ENCODE data around the gene PCNA.
A peak's percentile ranks its signal among the peaks of the same experiment; 100 is the strongest.

The PCNA gene

DNA sequence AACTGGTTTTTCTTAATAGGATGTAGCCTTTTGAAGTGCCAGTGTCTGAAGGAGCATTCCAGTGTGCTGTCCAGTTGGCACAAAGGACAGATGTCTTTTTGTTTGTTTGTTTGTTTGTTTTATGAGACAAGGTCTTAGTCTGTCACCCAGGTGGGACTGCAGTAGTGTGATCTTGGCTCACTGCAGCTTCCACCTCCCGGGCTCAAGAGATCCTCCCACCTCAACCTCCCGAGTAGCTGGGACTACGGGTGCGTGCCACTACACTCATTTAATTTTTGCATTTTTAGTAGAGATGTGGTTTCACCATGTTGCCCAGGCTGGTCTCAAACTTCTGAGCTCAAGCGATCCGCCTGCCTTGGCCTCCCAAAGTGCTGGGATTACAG, 34.8 kb upstream of the PCNA start:
- no peak for TF ChIP-seq Cebpa-rat (IDR thresholded peaks at IDR 0.05)
- no peak overlapping the region for H3K9ac ChIP-seq
- H3K9me3 ChIP-seq = peaks cover 11% of the 10 kb centered on the region
- peaks cover 45% of the 10 kb centered on the region; the same call in 1 of the 2 replicates for H4K20me1 ChIP-seq
- no peaks in the 10 kb centered on the region for H3K27me3 ChIP-seq
- no peak overlapping the region for H3K4me2 ChIP-seq
- no peak overlapping the region for H3K27ac ChIP-seq
- H3K4me1 ChIP-seq = peaks cover 24% of the 10 kb centered on the region
- no peak overlapping the region for H3K4me3 ChIP-seq
- H3K36me3 ChIP-seq = peaks cover 32% of the 10 kb centered on the region

DNA sequence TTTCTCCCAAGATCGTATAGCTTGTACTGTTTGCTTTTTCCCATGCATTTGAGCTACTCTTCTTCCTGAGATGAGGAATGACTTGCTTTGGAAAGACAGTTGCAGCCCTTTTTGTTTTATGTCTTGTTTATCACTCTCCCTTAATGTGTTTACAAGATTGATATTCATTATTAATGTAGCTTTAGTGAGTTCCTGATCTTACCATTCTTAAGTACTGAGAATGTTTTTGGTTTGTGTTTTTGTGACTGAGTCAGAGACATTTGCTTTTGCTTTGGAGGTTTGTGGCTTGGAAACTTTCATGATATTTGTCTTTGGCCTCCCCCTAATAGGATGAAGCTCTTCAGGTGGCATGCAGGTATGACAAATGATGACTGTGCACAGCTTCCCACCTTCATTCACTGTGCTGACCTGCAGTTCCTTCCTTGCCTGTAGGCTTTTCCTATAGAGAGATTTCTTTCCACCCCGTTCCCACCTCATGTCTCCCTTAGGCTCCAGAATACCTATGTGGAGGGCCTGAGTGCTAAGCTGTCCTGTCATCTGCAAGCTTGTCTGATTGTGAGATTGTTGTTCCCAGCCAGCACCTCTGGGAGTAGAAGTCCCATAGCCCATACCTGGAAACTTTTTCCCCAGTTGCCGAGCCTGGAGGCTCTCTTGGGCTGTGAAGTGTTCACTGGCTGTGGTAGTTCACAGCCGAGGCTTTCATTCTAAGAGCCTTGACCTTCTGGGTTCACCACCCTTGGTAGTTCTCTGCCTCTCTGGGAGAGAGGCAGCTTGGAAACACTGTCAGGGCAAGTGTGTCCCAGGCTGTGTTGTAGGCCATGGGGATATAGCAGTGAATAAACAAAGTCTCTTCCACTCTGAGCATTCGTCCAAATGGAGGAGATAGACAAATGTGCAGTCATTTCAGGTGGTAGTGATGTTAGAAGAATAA, 34.1 kb upstream of the PCNA start:
- Histone ChIP-seq H3K36me3 (peaks cover 33% of the 10 kb centered on the region), H3K9ac (no peak overlapping the region), H3K27me3 (no peaks in the 10 kb centered on the region), H3K4me3 (no peak overlapping the region), H3K9me3 (peaks cover 11% of the 10 kb centered on the region), H3K27ac (no peak overlapping the region), H4K20me1 (peaks cover 52% of the 10 kb centered on the region; the same call in 1 of the 2 replicates), H3K4me1 (peaks cover 24% of the 10 kb centered on the region), H3K4me2 (no peak overlapping the region)
- no peak for TF ChIP-seq Cebpa-rat (IDR thresholded peaks at IDR 0.05)

DNA sequence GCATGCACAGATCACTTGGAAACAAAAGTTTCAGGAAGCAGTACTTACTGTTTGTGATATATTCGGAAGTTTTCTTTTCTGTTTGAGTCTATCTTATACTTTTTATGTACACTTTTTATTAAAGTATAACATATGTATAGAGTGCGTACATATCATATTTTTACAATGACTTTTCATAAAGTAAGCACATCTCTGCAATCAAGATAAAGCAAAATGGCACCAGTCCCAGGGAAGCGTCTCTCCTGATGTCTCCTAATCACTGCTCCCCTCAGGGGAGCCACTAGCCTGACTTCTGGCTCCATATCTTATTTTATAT, 33.4 kb upstream of the PCNA start:
- Histone ChIP-seq H3K27ac (no peak overlapping the region), H3K4me2 (no peak overlapping the region), H3K4me1 (peaks cover 30% of the 10 kb centered on the region), H4K20me1 (peaks cover 59% of the 10 kb centered on the region; the same call in 1 of the 2 replicates), H3K27me3 (no peaks in the 10 kb centered on the region), H3K9me3 (peaks cover 11% of the 10 kb centered on the region), H3K4me3 (no peak overlapping the region), H3K9ac (no peak overlapping the region), H3K36me3 (peaks cover 33% of the 10 kb centered on the region)
- no peak for TF ChIP-seq Cebpa-rat (IDR thresholded peaks at IDR 0.05)

DNA sequence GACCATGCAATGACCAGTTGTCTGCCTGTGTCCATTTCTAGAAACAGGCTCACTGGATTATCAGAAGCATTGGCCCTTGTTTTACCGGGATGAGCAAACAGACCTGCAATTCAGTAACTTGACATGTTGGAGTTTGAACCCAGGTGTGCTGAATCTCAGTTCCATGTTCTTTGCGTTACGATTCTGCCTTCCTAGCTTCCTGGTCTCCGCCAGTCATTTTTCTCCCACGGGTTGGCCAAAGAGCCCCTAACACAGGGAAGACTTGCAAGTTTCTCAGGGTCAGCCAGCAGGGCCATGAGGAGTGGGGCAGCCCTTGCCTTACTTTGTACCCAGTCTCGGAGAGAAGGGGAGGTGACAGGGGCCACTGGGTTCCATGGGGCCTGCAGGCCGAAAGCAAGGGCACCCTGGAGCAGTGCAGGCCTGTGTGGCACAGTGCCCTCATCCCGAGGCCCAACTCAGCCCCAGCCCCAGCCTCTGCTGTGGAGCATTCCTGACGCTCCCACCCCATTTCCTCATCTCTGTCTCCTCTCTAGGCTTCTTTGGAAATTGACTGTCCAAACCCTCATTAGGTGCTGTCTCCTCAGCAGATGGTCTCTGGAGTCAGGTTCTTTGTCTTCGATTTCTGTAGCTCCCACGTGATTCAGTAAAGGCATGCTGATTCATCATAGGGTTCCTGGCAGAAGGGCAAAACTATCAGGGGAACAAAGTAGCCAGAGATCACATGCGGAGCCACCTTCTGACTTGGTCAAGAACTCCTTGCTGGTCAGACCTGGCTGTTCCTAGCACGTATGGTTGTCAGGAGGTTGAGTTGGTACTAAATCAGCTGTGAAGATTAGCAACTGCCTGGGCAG, 30.7 kb upstream of the PCNA start:
- no peak overlapping the region for H3K4me2 ChIP-seq
- H3K9ac ChIP-seq = no peak overlapping the region
- no peaks in the 10 kb centered on the region for H3K27me3 ChIP-seq
- peaks cover 39% of the 10 kb centered on the region for H3K4me1 ChIP-seq
- no peak overlapping the region for H3K4me3 ChIP-seq
- H3K27ac ChIP-seq = no peak overlapping the region
- H4K20me1 ChIP-seq = peaks cover 86% of the 10 kb centered on the region
- TF ChIP-seq Cebpa-rat (IDR thresholded peaks at IDR 0.05) = no peak
- no peaks in the 10 kb centered on the region for H3K9me3 ChIP-seq
- H3K36me3 ChIP-seq = peaks cover 27% of the 10 kb centered on the region

DNA sequence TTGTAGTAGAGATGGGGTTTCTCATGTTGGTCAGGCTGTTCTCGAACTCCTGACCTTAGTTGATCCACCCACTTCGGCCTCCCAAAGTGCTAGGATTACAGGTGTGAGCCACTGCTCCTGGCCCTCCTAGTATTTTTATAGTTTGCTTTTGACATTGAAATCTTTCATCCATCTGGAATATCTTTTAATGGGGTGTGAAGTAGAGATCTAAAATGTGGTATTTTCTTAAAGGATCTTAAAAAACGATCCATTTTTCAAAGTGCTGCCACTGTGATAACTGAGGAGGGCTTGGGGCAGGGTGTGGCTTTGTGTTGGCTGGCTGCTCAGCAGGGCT, 30.1 kb upstream of the PCNA start:
- peaks cover 41% of the 10 kb centered on the region for H3K4me1 ChIP-seq
- H3K4me2 ChIP-seq = no peak overlapping the region
- H3K36me3 ChIP-seq = peaks cover 24% of the 10 kb centered on the region
- TF ChIP-seq Cebpa-rat (IDR thresholded peaks at IDR 0.05) = no peak
- H3K27ac ChIP-seq = no peak overlapping the region
- H3K4me3 ChIP-seq = no peak overlapping the region
- H3K9ac ChIP-seq = no peak overlapping the region
- no peaks in the 10 kb centered on the region for H3K9me3 ChIP-seq
- peaks cover 87% of the 10 kb centered on the region for H4K20me1 ChIP-seq
- H3K27me3 ChIP-seq = no peaks in the 10 kb centered on the region

DNA sequence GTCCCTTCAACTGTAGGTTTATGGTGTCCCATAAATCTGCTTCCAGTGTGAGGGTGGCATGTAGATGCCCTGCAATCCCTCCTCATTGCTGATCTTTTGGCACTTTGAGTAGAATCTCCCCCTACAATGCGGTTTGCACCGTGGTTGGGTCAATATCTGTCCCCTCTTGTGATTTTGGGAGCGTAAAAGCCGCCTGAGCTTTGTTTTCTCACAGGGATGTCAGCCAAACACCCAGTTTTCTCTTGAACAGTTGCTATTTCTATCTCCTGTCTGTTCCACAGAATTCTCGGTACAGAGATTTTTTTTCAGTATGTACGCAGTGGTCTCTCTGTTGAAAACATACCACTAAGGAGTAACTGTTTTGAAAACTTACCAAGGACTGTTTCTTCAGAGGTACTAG, 28.8 kb upstream of the PCNA start:
- Histone ChIP-seq H4K20me1 (peaks cover 87% of the 10 kb centered on the region), H3K27ac (no peak overlapping the region), H3K27me3 (no peaks in the 10 kb centered on the region), H3K4me2 (0 out of 2 replicates have a peak overlapping the region, but pooled peaks have one; percentile 3), H3K4me3 (no peak overlapping the region), H3K36me3 (peaks cover 17% of the 10 kb centered on the region; the same call in 1 of the 2 replicates), H3K9me3 (no peaks in the 10 kb centered on the region), H3K9ac (no peak overlapping the region), H3K4me1 (peaks cover 41% of the 10 kb centered on the region)
- TF ChIP-seq Cebpa-rat (IDR thresholded peaks at IDR 0.05) = no peak

DNA sequence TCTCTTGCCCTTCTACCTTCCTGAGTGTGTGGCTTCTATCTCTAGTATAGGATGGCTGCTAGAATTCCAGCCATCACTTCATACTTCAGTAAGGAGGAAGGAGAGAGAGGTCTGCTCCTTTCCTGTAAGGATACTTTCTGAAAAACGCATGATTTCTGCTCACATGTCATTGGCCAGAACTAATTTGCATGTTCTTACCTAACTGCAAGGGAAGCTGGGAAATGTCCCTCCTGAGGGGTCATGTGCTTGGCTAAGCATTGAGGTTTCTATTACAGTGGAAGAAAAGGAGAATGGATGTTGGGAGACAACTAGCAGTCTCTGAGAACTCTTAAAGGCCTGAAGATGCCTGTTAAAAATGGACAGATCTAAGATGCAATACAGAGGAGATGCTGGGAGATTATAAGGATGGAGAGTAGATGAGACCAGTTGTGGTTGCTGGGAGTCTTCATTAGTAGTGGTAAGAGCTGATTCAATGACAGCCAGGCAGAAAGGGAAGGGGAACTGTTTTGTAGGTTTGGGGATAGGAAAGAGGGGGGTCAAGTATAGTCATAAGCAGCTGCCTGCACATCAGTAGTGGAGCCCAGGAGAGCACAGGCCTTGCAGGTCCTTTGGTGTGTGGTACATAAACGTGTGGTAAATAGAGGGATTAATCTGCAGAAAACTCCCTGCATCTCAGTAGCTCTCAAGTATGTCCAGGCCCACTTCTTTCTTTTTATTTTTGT, 27.3 kb upstream of the PCNA start:
- H3K4me3 ChIP-seq = no peak overlapping the region
- no peaks in the 10 kb centered on the region for H3K27me3 ChIP-seq
- no peak overlapping the region for H3K27ac ChIP-seq
- H3K9me3 ChIP-seq = no peaks in the 10 kb centered on the region
- peak overlapping the region; percentile 1; the same call in 1 of the 2 replicates for H3K4me2 ChIP-seq
- H3K4me1 ChIP-seq = peaks cover 33% of the 10 kb centered on the region
- H3K9ac ChIP-seq = no peak overlapping the region
- peaks cover 26% of the 10 kb centered on the region; the same call in 1 of the 2 replicates for H3K36me3 ChIP-seq
- H4K20me1 ChIP-seq = peaks cover 84% of the 10 kb centered on the region
- no peak for TF ChIP-seq Cebpa-rat (IDR thresholded peaks at IDR 0.05)

DNA sequence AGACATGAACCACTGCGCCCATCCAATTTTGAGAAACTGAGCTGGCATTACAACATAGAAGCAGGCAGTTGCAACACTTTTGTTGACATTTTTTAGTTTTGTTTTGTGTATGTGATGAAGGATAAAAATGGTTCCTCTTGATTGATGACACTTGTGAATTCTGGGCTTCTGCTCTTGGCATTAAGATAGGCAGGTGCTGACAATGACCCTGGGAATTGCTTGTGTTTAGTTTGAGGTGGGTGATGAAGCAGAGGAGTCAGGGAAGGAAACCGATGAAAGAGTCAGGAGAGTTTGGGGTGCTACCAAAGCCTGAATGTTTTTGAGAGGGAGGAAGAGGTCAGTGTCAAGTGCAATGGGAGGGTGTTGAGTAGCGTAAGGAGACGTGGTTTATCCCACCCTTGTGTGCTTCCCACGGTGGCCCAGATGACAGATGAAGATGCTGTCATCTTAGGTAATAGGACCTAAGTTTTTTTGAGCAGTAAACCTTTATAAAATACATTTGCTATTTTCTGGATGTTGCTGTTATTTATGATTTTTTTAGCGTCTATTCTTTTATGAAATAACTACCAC, 26.4 kb upstream of the PCNA start:
- H3K9ac ChIP-seq = no peak overlapping the region
- H3K4me2 ChIP-seq = no peak overlapping the region
- H3K27ac ChIP-seq = no peak overlapping the region
- peaks cover 32% of the 10 kb centered on the region for H3K4me1 ChIP-seq
- no peaks in the 10 kb centered on the region for H3K27me3 ChIP-seq
- H3K9me3 ChIP-seq = no peaks in the 10 kb centered on the region
- no peak for TF ChIP-seq Cebpa-rat (IDR thresholded peaks at IDR 0.05)
- H3K36me3 ChIP-seq = peaks cover 29% of the 10 kb centered on the region; the same call in 1 of the 2 replicates
- no peak overlapping the region for H3K4me3 ChIP-seq
- peaks cover 93% of the 10 kb centered on the region for H4K20me1 ChIP-seq

DNA sequence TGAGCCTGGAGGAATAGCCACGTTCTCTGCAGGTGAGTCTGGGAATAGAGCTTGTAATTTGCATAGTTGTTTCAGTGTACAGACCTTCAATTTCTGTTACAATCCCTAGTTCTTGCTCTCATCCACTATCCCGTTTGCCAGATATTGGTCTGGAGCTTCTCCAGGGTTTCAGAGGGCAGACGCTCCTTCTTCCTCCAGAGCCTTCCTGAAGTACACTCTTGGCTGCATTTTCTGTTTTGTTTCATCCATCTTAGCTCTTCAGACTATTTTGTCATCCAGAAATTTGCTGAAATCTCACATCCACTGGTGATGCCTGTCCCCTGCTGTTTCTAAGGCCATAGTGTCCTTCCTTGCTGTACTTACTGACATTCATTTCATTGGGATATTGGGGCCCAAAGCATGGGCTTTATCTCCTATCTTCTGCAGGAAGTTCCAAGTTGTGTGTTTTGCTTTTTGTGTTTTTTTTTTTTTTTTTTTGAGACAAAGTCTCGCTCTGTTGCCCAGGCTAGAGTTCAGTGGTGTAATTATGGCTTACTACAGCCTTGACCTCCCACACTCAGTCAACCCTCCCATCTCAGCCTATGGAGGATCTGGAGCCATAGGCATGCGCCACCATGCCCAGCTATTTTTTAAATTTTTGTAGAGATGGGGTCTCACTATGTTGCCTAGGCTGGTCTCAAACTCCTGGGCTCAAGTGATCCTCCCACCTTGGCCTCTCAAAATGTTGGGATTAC, 25.8 kb upstream of the PCNA start:
- no peak for TF ChIP-seq Cebpa-rat (IDR thresholded peaks at IDR 0.05)
- H3K27ac ChIP-seq = no peak overlapping the region
- H3K9me3 ChIP-seq = no peaks in the 10 kb centered on the region
- no peak overlapping the region for H3K4me2 ChIP-seq
- peaks cover 95% of the 10 kb centered on the region for H4K20me1 ChIP-seq
- no peaks in the 10 kb centered on the region for H3K27me3 ChIP-seq
- H3K9ac ChIP-seq = no peak overlapping the region
- peaks cover 38% of the 10 kb centered on the region for H3K4me1 ChIP-seq
- no peak overlapping the region for H3K4me3 ChIP-seq
- peaks cover 25% of the 10 kb centered on the region; the same call in 1 of the 2 replicates for H3K36me3 ChIP-seq

All from BLaER1 (cell line).